HG03108 (cell line): ENCODE data around the gene B9D2.

ENCODE experiments used
- ATAC-seq: cut with Tn5 transposase; IDR thresholded peaks from one replicate; pipeline ENCODE4 v1.9.1; 2021; ENCODE audit warnings: moderate library complexity; ENCODE audit not compliant: unreplicated experiment

B9D2 gene

GRCh38 chr19:41316306-41316920 is 47.5 kb downstream of the B9D2 start:
- no peak for ATAC-seq

GRCh38 chr19:41311613-41312012 is 52.3 kb downstream of the B9D2 start:
- no peak for ATAC-seq

- ATAC-seq = no peak
These were observed 52.9 kb downstream of the B9D2 start for GRCh38 chr19:41311072-41311471.

- ATAC-seq = peak; percentile 59
These were observed 53.7 kb downstream of the B9D2 start, which contains the start of gene CCDC97 for GRCh38 chr19:41310033-41310831. TSS of gene CCDC97 (plus strand) at chr19:41310172. CDS start at chr19:41310311, 139 bp downstream.

- ATAC-seq = no peak
These were observed 54.5 kb downstream of the B9D2 start for GRCh38 chr19:41309180-41310032.

GRCh38 chr19:41308450-41309179 is 55.3 kb downstream of the B9D2 start:
- peak; percentile 39 for ATAC-seq

GRCh38 chr19:41307954-41308449 is 55.9 kb downstream of the B9D2 start:
- ATAC-seq = no peak

GRCh38 chr19:41307090-41307875 is 56.7 kb downstream of the B9D2 start:
- no peak for ATAC-seq

GRCh38 chr19:41305927-41306793 is 57.8 kb downstream of the B9D2 start:
- no peak for ATAC-seq

- ATAC-seq = no peak
These were observed 59.1 kb downstream of the B9D2 start for GRCh38 chr19:41304706-41305483.
